GM12878 (cell line): ENCODE data around the gene CCR1. TPM values are rescaled to one million over a fixed set of nuclear protein-coding genes. Genes with fewer than 3 reads are reported as not detected.

Experiments
- ATF3 ChIP-seq: IDR thresholded peaks from 2 replicates; pipeline ENCODE4 v1.6.1; 2011; ENCODE audit warnings: low read depth, mild to moderate bottlenecking, low read length, moderate library complexity, borderline replicate concordance; ENCODE audit errors: extremely low read depth
- BACH1 ChIP-seq: fragments of 450-650 bp; IDR thresholded peaks from 2 replicates; pipeline ENCODE4 v1.6.1; 2017; ENCODE audit warnings: mild to moderate bottlenecking, borderline replicate concordance
- BCL11A ChIP-seq: IDR thresholded peaks from 2 replicates; pipeline ENCODE4 v1.6.1; 2011; ENCODE audit warnings: low read depth, low read length
- BMI1 ChIP-seq: fragments of 450-650 bp; IDR thresholded peaks from 2 replicates; pipeline ENCODE4 v1.6.1; 2016; ENCODE audit warnings: mild to moderate bottlenecking, moderate library complexity, borderline replicate concordance
- BRCA1 ChIP-seq: IDR thresholded peaks from 2 replicates; pipeline ENCODE4 v1.6.1; 2011; ENCODE audit warnings: low read depth, low read length, improper control_type of control experiment
- CBX3 ChIP-seq: fragments of 200-600 bp; sonication (generic); IDR thresholded peaks from 2 replicates; pipeline ENCODE4 v1.6.1; 2016; ENCODE audit warnings: low read depth, borderline replicate concordance
- E2F4 ChIP-seq: IDR thresholded peaks from 2 replicates; pipeline ENCODE4 v1.6.1; 2012; ENCODE audit warnings: low read depth, low read length, improper control_type of control experiment
- E2F8 ChIP-seq: fragments of 450-650 bp; IDR thresholded peaks from 2 replicates; pipeline ENCODE4 v1.6.1; 2018; ENCODE audit warnings: mild to moderate bottlenecking, low read depth, moderate library complexity; ENCODE audit not compliant: partially characterized antibody
- ELK1 ChIP-seq: IDR thresholded peaks from 2 replicates; pipeline ENCODE4 v1.6.1; 2012; ENCODE audit warnings: low read depth, low read length, improper control_type of control experiment
- HSF1 ChIP-seq: fragments of 150-350 bp; IDR thresholded peaks from 2 replicates; pipeline ENCODE4 v1.6.1; 2014; ENCODE audit warnings: mild to moderate bottlenecking, low read depth, low read length
- IRF5 ChIP-seq: fragments of 450-650 bp; IDR thresholded peaks from 2 replicates; pipeline ENCODE4 v1.6.1; 2017; ENCODE audit warnings: borderline replicate concordance
- KDM1A ChIP-seq: fragments of 200-600 bp; sonication (generic); IDR thresholded peaks from 2 replicates; pipeline ENCODE4 v1.6.1; 2016; ENCODE audit warnings: borderline replicate concordance
- LARP7 ChIP-seq: fragments of 450-650 bp; IDR thresholded peaks from 2 replicates; pipeline ENCODE4 v1.6.1; 2017; ENCODE audit warnings: mild to moderate bottlenecking
- MEF2B ChIP-seq: fragments of 450-650 bp; IDR thresholded peaks from 2 replicates; pipeline ENCODE4 v1.6.1; 2018; ENCODE audit warnings: mild to moderate bottlenecking, moderate library complexity; ENCODE audit not compliant: partially characterized antibody, poor library complexity, severe bottlenecking
- NFYB ChIP-seq: IDR thresholded peaks from 2 replicates; pipeline ENCODE4 v1.6.1; 2011; ENCODE audit warnings: low read depth, mild to moderate bottlenecking, low read length, improper control_type of control experiment, moderate library complexity; ENCODE audit not compliant: insufficient read depth
- SIN3A ChIP-seq: IDR thresholded peaks from 2 replicates; pipeline ENCODE4 v1.6.1; 2012; ENCODE audit warnings: low read depth, low read length, improper control_type of control experiment
- SP1 ChIP-seq: IDR thresholded peaks from one replicate; pipeline ENCODE4 v1.6.1; 2011; ENCODE audit warnings: low read depth, low read length
- STAT3 ChIP-seq: IDR thresholded peaks from 2 replicates; pipeline ENCODE4 v1.6.1; 2011; ENCODE audit warnings: low read depth, low read length, improper control_type of control experiment
- USF1 ChIP-seq: IDR thresholded peaks from 2 replicates; pipeline ENCODE4 v1.6.1; 2011; ENCODE audit warnings: borderline replicate concordance, low read depth, mild to moderate bottlenecking, moderate library complexity, mixed read lengths, low read length; ENCODE audit not compliant: insufficient read depth; ENCODE audit errors: extremely low read length
- polyA plus RNA-seq, 11 experiments: library from polyadenylated mRNA; depleted of rRNA in 4 of 11; unstranded in 6 of 11; stranded (reverse) in 5 of 11; fragments of >200 nt; fragmentation: Nextera tagmentation in 4 of 11; fragmentation: Illumina TruSeq in 1 of 11; extraction: Ambion mirVana in 4 of 11; extraction: Trizol in 1 of 11; gene quantifications; 1 replicate in 1 of 11; 2 replicates in 10 of 11; pipeline versions ENCODE4 v1.2.1 to v1.2.3, GENCODE V29; 2011 to 2016; ENCODE audit warnings: inconsistent platforms in 2 of 11, missing spikeins in 2 of 11, low read depth in 1 of 11
- total RNA-seq, 4 experiments: library from RNA; depleted of rRNA in 3 of 4; stranded (reverse); fragments of >200 nt in 3 of 4; fragmentation: Illumina TruSeq in 1 of 4; extraction: Trizol in 1 of 4; gene quantifications; 2 replicates each; pipeline versions ENCODE4 v1.2.1 to v1.2.3, GENCODE V29; 2013 to 2021

Gene CCR1
- total and polyA plus RNA-seq, 10 of the 15 experiments (the other 5 are each of a cell fraction or from before 2014, with no cell fraction given) = 2.3 to 11.0 (median 7.8) TPM

- no peak for TF ChIP-seq LARP7
- TF ChIP-seq BACH1 = no peak
- TF ChIP-seq USF1 = no peak
- TF ChIP-seq ATF3 = no peak
- TF ChIP-seq IRF5 = no peak
- no peak for TF ChIP-seq SIN3A
- no peak for TF ChIP-seq KDM1A
- TF ChIP-seq NFYB = no peak
- TF ChIP-seq ELK1 = no peak
- TF ChIP-seq HSF1 = no peak
- TF ChIP-seq STAT3 = no peak
- no peak for TF ChIP-seq E2F8
- TF ChIP-seq BMI1 = peak; percentile 68
- TF ChIP-seq BRCA1 = no peak
- no peak; the same call in 1 of the 2 replicates for TF ChIP-seq BCL11A
- TF ChIP-seq MEF2B = peak; percentile 78
- no peak for TF ChIP-seq SP1
- no peak for TF ChIP-seq E2F4
- TF ChIP-seq CBX3 = no peak
Observed at GRCh38 chr3:46186471-46187340, 21.4 kb downstream of the CCR1 start (continued).
